Suprapubic skin (tissue), 3 donors: ENCODE results near the gene SLC25A13.

Experiments
- POLR2AphosphoS5 ChIP-seq, 3 donors: sonication (generic); formaldehyde crosslinking; IDR thresholded peaks; one replicate each; pipeline ENCODE4 v1.6.1; 2017; ENCODE audit warnings: antibody characterized with exemption in 3 of 3
- TF ChIP-seq, protein P1 (sequence below), 2 donors: fragments of 200-600 bp in 1 of 2; fragments of 450-650 bp in 1 of 2; sonication (generic) in 1 of 2; IDR thresholded peaks; one replicate each; pipeline ENCODE4 v1.5.1; 2016 to 2019; ENCODE audit warnings: antibody characterized with exemption in 2 of 2, mild to moderate bottlenecking in 1 of 2, moderate library complexity in 1 of 2

DNA sequence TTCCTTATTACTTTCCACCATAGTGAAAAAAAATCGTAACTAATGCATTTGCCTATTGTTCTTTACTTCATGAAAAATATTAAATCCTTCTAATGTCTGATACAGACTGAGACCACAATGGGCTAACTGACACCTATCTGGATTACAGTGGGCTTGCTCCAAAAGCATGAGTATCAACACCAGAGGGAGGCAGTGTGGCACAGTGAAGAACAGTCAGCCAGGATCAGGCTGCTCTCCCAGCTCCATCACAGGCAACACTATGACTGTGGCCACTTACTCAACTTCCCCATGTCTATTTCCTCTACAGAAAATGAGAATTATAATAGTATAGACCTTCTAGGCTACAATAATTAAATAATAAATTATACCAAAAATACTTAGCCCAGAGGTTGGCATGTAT is 97.2 kb downstream of the SLC25A13 start:
- no peak for TF ChIP-seq POLR2AphosphoS5 (IDR thresholded peaks at IDR 0.05)
- TF ChIP-seq, protein P1, sequence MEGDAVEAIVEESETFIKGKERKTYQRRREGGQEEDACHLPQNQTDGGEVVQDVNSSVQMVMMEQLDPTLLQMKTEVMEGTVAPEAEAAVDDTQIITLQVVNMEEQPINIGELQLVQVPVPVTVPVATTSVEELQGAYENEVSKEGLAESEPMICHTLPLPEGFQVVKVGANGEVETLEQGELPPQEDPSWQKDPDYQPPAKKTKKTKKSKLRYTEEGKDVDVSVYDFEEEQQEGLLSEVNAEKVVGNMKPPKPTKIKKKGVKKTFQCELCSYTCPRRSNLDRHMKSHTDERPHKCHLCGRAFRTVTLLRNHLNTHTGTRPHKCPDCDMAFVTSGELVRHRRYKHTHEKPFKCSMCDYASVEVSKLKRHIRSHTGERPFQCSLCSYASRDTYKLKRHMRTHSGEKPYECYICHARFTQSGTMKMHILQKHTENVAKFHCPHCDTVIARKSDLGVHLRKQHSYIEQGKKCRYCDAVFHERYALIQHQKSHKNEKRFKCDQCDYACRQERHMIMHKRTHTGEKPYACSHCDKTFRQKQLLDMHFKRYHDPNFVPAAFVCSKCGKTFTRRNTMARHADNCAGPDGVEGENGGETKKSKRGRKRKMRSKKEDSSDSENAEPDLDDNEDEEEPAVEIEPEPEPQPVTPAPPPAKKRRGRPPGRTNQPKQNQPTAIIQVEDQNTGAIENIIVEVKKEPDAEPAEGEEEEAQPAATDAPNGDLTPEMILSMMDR (IDR thresholded peaks at IDR 0.05) = no peak
